ENCODE data around the gene RCOR2.
A peak's percentile ranks its signal among the peaks of the same experiment; 100 is the strongest.

The RCOR2 gene

GRCh38 chr11:63912678-63913077 is 4.3 kb downstream of the RCOR2 start:
- Histone ChIP-seq H3K79me1 (replicated peaks; ENCODE audit: low read length, poor library complexity, severe bottlenecking) (peaks cover 18% of the 10 kb centered on the region), H2BK15ac (ENCODE audit: low read depth, poor library complexity, severe bottlenecking) (no peak overlapping the region), H3K23ac (ENCODE audit: low read length in 2 of 2) (no peak overlapping the region), H3K27ac (ENCODE audit: low read length, poor library complexity, severe bottlenecking) (no peak overlapping the region), H3K18ac (ENCODE audit: low read depth in 1 of 2, low read length in 2 of 2) (no peak overlapping the region), H3K4me1 (ENCODE audit: control insufficient read depth, insufficient read depth, low read depth, low read length) (peaks cover 52% of the 10 kb centered on the region), H3K4me2 (ENCODE audit: low read length, poor library complexity, severe bottlenecking) (no peak overlapping the region), H3K9me3 (ENCODE audit: control insufficient read depth, low read length) (no peaks in the 10 kb centered on the region), H3K27me3 (ENCODE audit: control insufficient read depth in 1 of 2, insufficient read depth in 1 of 2, low read length in 2 of 2) (no peaks in the 10 kb centered on the region), H2AK5ac (ENCODE audit: low read length, severe bottlenecking) (no peak overlapping the region), H3K4me3 (ENCODE audit: insufficient read depth in 1 of 2, low read depth in 1 of 2, low read length in 2 of 2) (no peak overlapping the region), H2BK120ac (ENCODE audit: low read depth, low read length) (no peak overlapping the region), H3K9ac (ENCODE audit: low read length) (no peak overlapping the region), H2AFZ (ENCODE audit: low read depth, low read length) (no peak overlapping the region), H4K8ac (ENCODE audit: low read length) (no peak overlapping the region), H3K4ac (ENCODE audit: low read depth in 1 of 2, low read length in 2 of 2) (no peak overlapping the region), H4K91ac (ENCODE audit: low read length) (no peak overlapping the region), H3K14ac (ENCODE audit: low read length in 2 of 2) (no peak overlapping the region), H2BK5ac (ENCODE audit: low read depth, low read length, poor library complexity, severe bottlenecking) (peak overlapping the region; percentile 33), H3K36me3 (ENCODE audit: control insufficient read depth in 1 of 2, insufficient read depth in 2 of 2, low read depth in 1 of 2, low read length in 2 of 2) (peaks cover 13 to 67% of the 10 kb centered on the region in 2 experiments), H2BK12ac (ENCODE audit: low read length in 2 of 2) (no peak overlapping the region)
- DNase-seq: no peak
- WGBS: 91% methylated on average over 6 of the region's 7 CpGs

GRCh38 chr11:63911876-63912275 is 5.1 kb downstream of the RCOR2 start:
- no peak overlapping the region for H4K8ac ChIP-seq (ENCODE audit: low read length)
- no peaks in the 10 kb centered on the region for H3K27me3 ChIP-seq (ENCODE audit: control insufficient read depth in 1 of 2, insufficient read depth in 1 of 2, low read length in 2 of 2)
- H3K9ac ChIP-seq (ENCODE audit: low read length): no peak overlapping the region
- H3K4me2 ChIP-seq (ENCODE audit: low read length, poor library complexity, severe bottlenecking): no peak overlapping the region
- H2BK12ac ChIP-seq (ENCODE audit: low read length in 2 of 2): no peak overlapping the region
- H2BK15ac ChIP-seq (ENCODE audit: low read depth, poor library complexity, severe bottlenecking): no peak overlapping the region
- H3K79me1 ChIP-seq (replicated peaks; ENCODE audit: low read length, poor library complexity, severe bottlenecking): peaks cover 22% of the 10 kb centered on the region
- no peaks in the 10 kb centered on the region for H3K9me3 ChIP-seq (ENCODE audit: control insufficient read depth, low read length)
- no peak overlapping the region for H3K4ac ChIP-seq (ENCODE audit: low read depth in 1 of 2, low read length in 2 of 2)
- no peak overlapping the region for H4K91ac ChIP-seq (ENCODE audit: low read length)
- no peak overlapping the region for H3K14ac ChIP-seq (ENCODE audit: low read length in 2 of 2)
- H3K27ac ChIP-seq (ENCODE audit: low read length, poor library complexity, severe bottlenecking): no peak overlapping the region
- peaks cover 54% of the 10 kb centered on the region for H3K4me1 ChIP-seq (ENCODE audit: control insufficient read depth, insufficient read depth, low read depth, low read length)
- H2BK5ac ChIP-seq (ENCODE audit: low read depth, low read length, poor library complexity, severe bottlenecking): no peak overlapping the region
- no peak overlapping the region for H2AFZ ChIP-seq (ENCODE audit: low read depth, low read length)
- peaks cover 20 to 75% of the 10 kb centered on the region in 2 experiments for H3K36me3 ChIP-seq (ENCODE audit: control insufficient read depth in 1 of 2, insufficient read depth in 2 of 2, low read depth in 1 of 2, low read length in 2 of 2)
- no peak overlapping the region for H3K18ac ChIP-seq (ENCODE audit: low read depth in 1 of 2, low read length in 2 of 2)
- no peak overlapping the region for H2BK120ac ChIP-seq (ENCODE audit: low read depth, low read length)
- H3K23ac ChIP-seq (ENCODE audit: low read length in 2 of 2): no peak overlapping the region
- no peak overlapping the region for H2AK5ac ChIP-seq (ENCODE audit: low read length, severe bottlenecking)
- WGBS: 99% methylated on average over 16 of the region's 22 CpGs
- no peak overlapping the region for H3K4me3 ChIP-seq (ENCODE audit: insufficient read depth in 1 of 2, low read depth in 1 of 2, low read length in 2 of 2)
- no peak for DNase-seq

- Histone ChIP-seq H3K9me3 (ENCODE audit: control insufficient read depth, low read length) (no peaks in the 10 kb centered on the region), H3K27me3 (ENCODE audit: control insufficient read depth in 1 of 2, insufficient read depth in 1 of 2, low read length in 2 of 2) (no peaks in the 10 kb centered on the region), H3K4me1 (ENCODE audit: control insufficient read depth, insufficient read depth, low read depth, low read length) (peaks cover 51% of the 10 kb centered on the region), H2BK120ac (ENCODE audit: low read depth, low read length) (no peak overlapping the region), H3K27ac (ENCODE audit: low read length, poor library complexity, severe bottlenecking) (no peak overlapping the region), H3K4me3 (ENCODE audit: insufficient read depth in 1 of 2, low read depth in 1 of 2, low read length in 2 of 2) (no peak overlapping the region), H3K79me1 (replicated peaks; ENCODE audit: low read length, poor library complexity, severe bottlenecking) (peaks cover 23% of the 10 kb centered on the region), H2BK15ac (ENCODE audit: low read depth, poor library complexity, severe bottlenecking) (no peak overlapping the region), H3K9ac (ENCODE audit: low read length) (no peak overlapping the region), H2BK12ac (ENCODE audit: low read length in 2 of 2) (no peak overlapping the region), H4K8ac (ENCODE audit: low read length) (no peak overlapping the region), H3K23ac (ENCODE audit: low read length in 2 of 2) (no peak overlapping the region), H3K36me3 (ENCODE audit: control insufficient read depth in 1 of 2, insufficient read depth in 2 of 2, low read depth in 1 of 2, low read length in 2 of 2) (peaks cover 21 to 78% of the 10 kb centered on the region in 2 experiments), H2AK5ac (ENCODE audit: low read length, severe bottlenecking) (no peak overlapping the region), H3K14ac (ENCODE audit: low read length in 2 of 2) (no peak overlapping the region), H3K18ac (ENCODE audit: low read depth in 1 of 2, low read length in 2 of 2) (no peak overlapping the region), H2AFZ (ENCODE audit: low read depth, low read length) (no peak overlapping the region), H3K4me2 (ENCODE audit: low read length, poor library complexity, severe bottlenecking) (no peak overlapping the region), H2BK5ac (ENCODE audit: low read depth, low read length, poor library complexity, severe bottlenecking) (no peak overlapping the region), H4K91ac (ENCODE audit: low read length) (peak overlapping the region; percentile 7), H3K4ac (ENCODE audit: low read depth in 1 of 2, low read length in 2 of 2) (no peak overlapping the region)
- 71% methylated on average over 8 of the region's 8 CpGs for WGBS
- no peak for DNase-seq
These were observed 5.5 kb downstream of the RCOR2 start for GRCh38 chr11:63911440-63911839.

- Histone ChIP-seq H2AFZ (ENCODE audit: low read depth, low read length) (no peak overlapping the region), H3K27ac (ENCODE audit: low read length, poor library complexity, severe bottlenecking) (no peak overlapping the region), H3K36me3 (ENCODE audit: control insufficient read depth in 1 of 2, insufficient read depth in 2 of 2, low read depth in 1 of 2, low read length in 2 of 2) (peaks cover 27 to 86% of the 10 kb centered on the region in 2 experiments), H3K27me3 (ENCODE audit: control insufficient read depth in 1 of 2, insufficient read depth in 1 of 2, low read length in 2 of 2) (no peaks in the 10 kb centered on the region), H3K14ac (ENCODE audit: low read length in 2 of 2) (no peak overlapping the region), H3K9ac (ENCODE audit: low read length) (no peak overlapping the region), H2BK15ac (ENCODE audit: low read depth, poor library complexity, severe bottlenecking) (peak overlapping the region; percentile 21), H3K18ac (ENCODE audit: low read depth in 1 of 2, low read length in 2 of 2) (peak overlapping the region in 1 of 2 experiments; percentile 38), H3K4me3 (ENCODE audit: insufficient read depth in 1 of 2, low read depth in 1 of 2, low read length in 2 of 2) (no peak overlapping the region), H3K4me1 (ENCODE audit: control insufficient read depth, insufficient read depth, low read depth, low read length) (peaks cover 43% of the 10 kb centered on the region), H4K8ac (ENCODE audit: low read length) (no peak overlapping the region), H3K79me1 (replicated peaks; ENCODE audit: low read length, poor library complexity, severe bottlenecking) (peaks cover 23% of the 10 kb centered on the region), H2BK120ac (ENCODE audit: low read depth, low read length) (no peak overlapping the region), H2BK5ac (ENCODE audit: low read depth, low read length, poor library complexity, severe bottlenecking) (no peak overlapping the region), H3K9me3 (ENCODE audit: control insufficient read depth, low read length) (no peaks in the 10 kb centered on the region), H4K91ac (ENCODE audit: low read length) (no peak overlapping the region), H3K23ac (ENCODE audit: low read length in 2 of 2) (no peak overlapping the region), H3K4me2 (ENCODE audit: low read length, poor library complexity, severe bottlenecking) (no peak overlapping the region), H2BK12ac (ENCODE audit: low read length in 2 of 2) (no peak overlapping the region), H2AK5ac (ENCODE audit: low read length, severe bottlenecking) (no peak overlapping the region), H3K4ac (ENCODE audit: low read depth in 1 of 2, low read length in 2 of 2) (no peak overlapping the region)
- no peak for DNase-seq
- WGBS: 69% methylated on average over 9 of the region's 9 CpGs
These were observed 6.3 kb downstream of the RCOR2 start for GRCh38 chr11:63910675-63911074.

All from mesenchymal stem cell (in vitro differentiated cells and primary cell).